GM12878 (cell line): Measurements from ENCODE around the gene PGC. TPM values are rescaled to one million over a fixed set of nuclear protein-coding genes. Genes with fewer than 3 reads are reported as not detected.
A peak's percentile ranks its signal among the peaks of the same experiment; 100 is the strongest.

ENCODE experiments used
- ATF2 ChIP-seq: IDR thresholded peaks from 2 replicates; pipeline ENCODE4 v1.6.1; 2012; ENCODE audit warnings: low read length, inconsistent platforms
- BCL11A ChIP-seq: IDR thresholded peaks from 2 replicates; pipeline ENCODE4 v1.6.1; 2011; ENCODE audit warnings: low read depth, low read length
- CHD4 ChIP-seq: fragments of 200-600 bp; sonication (generic); IDR thresholded peaks from 2 replicates; pipeline ENCODE4 v1.6.1; 2016; ENCODE audit warnings: mild to moderate bottlenecking
- CREM ChIP-seq: IDR thresholded peaks from 2 replicates; pipeline ENCODE4 v1.6.1; 2014; ENCODE audit warnings: antibody characterized with exemption, low read depth
- E2F4 ChIP-seq: IDR thresholded peaks from 2 replicates; pipeline ENCODE4 v1.6.1; 2012; ENCODE audit warnings: low read depth, low read length, improper control_type of control experiment
- EP300 ChIP-seq, 2 experiments: fragments of 150-350 bp in 1 of 2; IDR thresholded peaks; 2 replicates each; pipeline ENCODE4 v1.6.1; 2011 to 2012; ENCODE audit warnings: low read depth in 2 of 2, low read length in 2 of 2, borderline replicate concordance in 1 of 2, improper control_type of control experiment in 1 of 2, inconsistent platforms in 1 of 2; ENCODE audit not compliant: control insufficient read depth in 1 of 2
- JUND ChIP-seq: IDR thresholded peaks from 2 replicates; pipeline ENCODE4 v1.6.1; 2012; ENCODE audit warnings: low read depth, mild to moderate bottlenecking, low read length, improper control_type of control experiment, moderate library complexity
- KAT2A ChIP-seq: conservative IDR thresholded peaks from 2 replicates; pipeline ENCODE4 v1.6.1; 2011; ENCODE audit warnings: low read depth, low read length; ENCODE audit not compliant: control insufficient read depth
- MEF2B ChIP-seq: fragments of 450-650 bp; IDR thresholded peaks from 2 replicates; pipeline ENCODE4 v1.6.1; 2018; ENCODE audit warnings: mild to moderate bottlenecking, moderate library complexity; ENCODE audit not compliant: partially characterized antibody, poor library complexity, severe bottlenecking
- MTA3 ChIP-seq: IDR thresholded peaks from 2 replicates; pipeline ENCODE4 v1.6.1; 2012; ENCODE audit warnings: low read length, inconsistent platforms, borderline replicate concordance
- PRDM15 ChIP-seq: fragments of 450-650 bp; formaldehyde crosslinking; IDR thresholded peaks from 2 replicates; pipeline ENCODE4 v1.4.0; 2020; ENCODE audit warnings: mild to moderate bottlenecking, moderate library complexity
- RB1 ChIP-seq: fragments of 450-650 bp; formaldehyde crosslinking; IDR thresholded peaks from 2 replicates; pipeline ENCODE4 v1.6.1; 2017; ENCODE audit warnings: mild to moderate bottlenecking, borderline replicate concordance
- RELB ChIP-seq: fragments of 450-650 bp; IDR thresholded peaks from 2 replicates; pipeline ENCODE4 v1.6.1; 2017; ENCODE audit warnings: low read depth, mild to moderate bottlenecking, moderate library complexity
- SMARCA5 ChIP-seq: fragments of 450-650 bp; IDR thresholded peaks from 2 replicates; pipeline ENCODE4 v1.6.1; 2017; ENCODE audit warnings: mild to moderate bottlenecking
- ZBED1 ChIP-seq: IDR thresholded peaks from 2 replicates; pipeline ENCODE4 v1.6.1; 2016; ENCODE audit warnings: borderline replicate concordance
- ZBTB4 ChIP-seq: fragments of 450-650 bp; formaldehyde crosslinking; IDR thresholded peaks from 2 replicates; pipeline ENCODE4 v1.4.0; 2022; ENCODE audit warnings: mild to moderate bottlenecking, moderate library complexity
- ZNF24 ChIP-seq: fragments of 450-650 bp; IDR thresholded peaks from 2 replicates; pipeline ENCODE4 v1.6.1; 2017; ENCODE audit warnings: antibody characterized with exemption, mild to moderate bottlenecking
- ZNF274 ChIP-seq: IDR thresholded peaks from one replicate; pipeline ENCODE4 v1.8.0; 2011; ENCODE audit not compliant: insufficient read length, insufficient read depth
- polyA plus RNA-seq, 11 experiments: library from polyadenylated mRNA; depleted of rRNA in 4 of 11; unstranded in 6 of 11; stranded (reverse) in 5 of 11; fragments of >200 nt; fragmentation: Nextera tagmentation in 4 of 11; fragmentation: Illumina TruSeq in 1 of 11; extraction: Ambion mirVana in 4 of 11; extraction: Trizol in 1 of 11; gene quantifications; 1 replicate in 1 of 11; 2 replicates in 10 of 11; pipeline versions ENCODE4 v1.2.1 to v1.2.3, GENCODE V29; 2011 to 2016; ENCODE audit warnings: inconsistent platforms in 2 of 11, missing spikeins in 2 of 11, low read depth in 1 of 11
- total RNA-seq, 4 experiments: library from RNA; depleted of rRNA in 3 of 4; stranded (reverse); fragments of >200 nt in 3 of 4; fragmentation: Illumina TruSeq in 1 of 4; extraction: Trizol in 1 of 4; gene quantifications; 2 replicates each; pipeline versions ENCODE4 v1.2.1 to v1.2.3, GENCODE V29; 2013 to 2021

Gene PGC
- total and polyA plus RNA-seq, 10 of the 15 experiments (the other 5 are each of a cell fraction or from before 2014, with no cell fraction given) = 0.26 TPM; not detected in 9

GRCh38 chr6:41779788-41780550 is 32.8 kb upstream of the PGC start, which contains the start of gene FRS3 (continued):
- TF ChIP-seq JUND (no peak), ATF2 (no peak), MTA3 (no peak), KAT2A (no peak), E2F4 (no peak), CHD4 (no peak), RB1 (peak; percentile 68; the same call in 1 of the 2 replicates), BCL11A (no peak), ZNF24 (peak; percentile 70), EP300 (IDR thresholded peaks at IDR 0.05; ENCODE audit: borderline replicate concordance in 1 of 2, control insufficient read depth in 1 of 2, low read depth in 2 of 2, low read length in 2 of 2) (0 out of 4 replicates have a peak, but pooled peaks of 1 of the 2 experiments have one; percentile 30), ZBED1 (no peak), SMARCA5 (peak; percentile 49; the same call in 1 of the 2 replicates), MEF2B (no peak), RELB (no peak), CREM (peak; percentile 54; the same call in 1 of the 2 replicates), ZBTB4 (CRISPR knock-in tag) (no peak), PRDM15 (no peak), ZNF274 (no peak)
